Panc1 (cell line): ENCODE measurements around the gene HELZ. TPM values are rescaled to one million over a fixed set of nuclear protein-coding genes. Genes with fewer than 3 reads are reported as not detected.

ENCODE experiments used
- ATAC-seq: fragments of 200-7000 bp; cut with Tn5 transposase; 2 replicates; pipeline ENCODE4 v1.9.1; 2020; ENCODE audit warnings: mild to moderate bottlenecking, moderate library complexity
- BruUV-seq: library from RNA; stranded (reverse); fragments of 400-500 nt; replicated peaks from 2 replicates; lab custom pipeline; 2021; lab: Mats Ljungman, UMichigan
- CTCF ChIA-PET: fragments of 300-600 bp; sonication (Branson Sonifier 250); formaldehyde crosslinking; loops from one replicate; lab custom pipeline; 2022; ENCODE audit warnings: antibody characterized with exemption; lab: Charles Lee
- POLR2A ChIA-PET: fragments of 300-600 bp; sonication (Branson Sonifier 250); formaldehyde crosslinking; loops from one replicate; lab custom pipeline; 2022; ENCODE audit warnings: antibody characterized with exemption; lab: Charles Lee
- DNase-seq: peaks from one replicate; pipeline ENCODE4 v3.0.0-alpha.2; 2010; ENCODE audit warnings: low read depth, low spot score
- H3K27ac ChIP-seq: 2 replicates; pipeline ENCODE4 v1.5.1; 2011; ENCODE audit warnings: mild to moderate bottlenecking, low read length, inconsistent platforms
- H3K27me3 ChIP-seq: fragments of 200-500 bp; sonication (Bioruptor generic); 2 replicates; pipeline ENCODE4 v1.6.0; 2014; ENCODE audit warnings: low read length, inconsistent platforms; ENCODE audit not compliant: control insufficient read depth, insufficient read depth
- H3K36me3 ChIP-seq: fragments of 200-500 bp; sonication (Bioruptor generic); 2 replicates; pipeline ENCODE4 v1.5.1; 2014; ENCODE audit warnings: inconsistent platforms, mild to moderate bottlenecking, low read length, moderate library complexity; ENCODE audit not compliant: control insufficient read depth, insufficient read depth
- H3K4me1 ChIP-seq: 2 replicates; pipeline ENCODE4 v1.5.1; 2011; ENCODE audit warnings: inconsistent platforms, mild to moderate bottlenecking, low read length, moderate library complexity; ENCODE audit not compliant: control insufficient read depth, insufficient read depth
- H3K4me3 ChIP-seq, 2 experiments: 2 replicates each; pipeline ENCODE4 v1.5.1; 2011 to 2012; ENCODE audit warnings: low read depth in 2 of 2, low read length in 2 of 2, mild to moderate bottlenecking in 2 of 2, inconsistent platforms in 1 of 2, moderate library complexity in 1 of 2
- H3K9me3 ChIP-seq: fragments of 200-500 bp; sonication (Bioruptor generic); 2 replicates; pipeline ENCODE4 v1.5.1; 2014; ENCODE audit warnings: low read depth, mild to moderate bottlenecking, inconsistent platforms, low read length, moderate library complexity; ENCODE audit not compliant: control insufficient read depth, insufficient read depth
- CTCF ChIP-seq: fragments of 450-650 bp; IDR thresholded peaks from 2 replicates; pipeline ENCODE4 v1.5.1; 2017; ENCODE audit warnings: mild to moderate bottlenecking
- POLR2AphosphoS5 ChIP-seq: IDR thresholded peaks from 2 replicates; pipeline ENCODE4 v1.6.1; 2012; ENCODE audit warnings: mild to moderate bottlenecking, low read depth, low read length, moderate library complexity
- REST ChIP-seq, 2 experiments: IDR thresholded peaks; 2 replicates each; pipeline ENCODE4 v1.6.1; 2011 to 2012; ENCODE audit warnings: low read depth in 2 of 2, control low read depth in 1 of 2, low read length in 1 of 2, mild to moderate bottlenecking in 1 of 2, moderate library complexity in 1 of 2; ENCODE audit not compliant: insufficient read depth in 1 of 2
- SIN3A ChIP-seq: IDR thresholded peaks from 2 replicates; pipeline ENCODE4 v1.6.1; 2012; ENCODE audit warnings: low read depth, mild to moderate bottlenecking, low read length, moderate library complexity, borderline replicate concordance; ENCODE audit not compliant: insufficient read depth
- TCF7L2 ChIP-seq: IDR thresholded peaks from 2 replicates; pipeline ENCODE4 v1.6.1; 2011; ENCODE audit warnings: mild to moderate bottlenecking, low read depth, low read length, inconsistent platforms
- in situ Hi-C: cut with HindIII; loops from 2 replicates; pipeline ENCODE4 v1.10.0; 2016; ENCODE audit warnings: low sequenced_read_pairs, low pct_unique_long_range_greater_than_20kb
- intact Hi-C: fragments of 100-400 bp; cut with micrococcal nuclease; formaldehyde crosslinking; loops from one replicate; pipeline ENCODE4 v1.10.0; 2022; ENCODE audit not compliant: unreplicated experiment
- total RNA-seq: library from RNA; stranded (reverse); gene quantifications from one replicate; pipeline ENCODE4 v1.2.1, GENCODE V29; 2021; ENCODE audit not compliant: unreplicated experiment

Gene HELZ
- total RNA-seq, 1 experiment from 2014 or later: 15.0 TPM

GRCh38 chr17:67215991-67216421 is 29.0 kb downstream of the HELZ start:
- in situ Hi-C loops (no loop called here), intact Hi-C loops (no loop called here)
- no peaks in the 10 kb centered on the region for H3K9me3 ChIP-seq
- TF ChIP-seq REST (IDR thresholded peaks at IDR 0.05; ENCODE audit: insufficient read depth in 1 of 2, low read depth in 2 of 2, low read length in 1 of 2) (no peak), POLR2AphosphoS5 (no peak), TCF7L2 (no peak), SIN3A (no peak), CTCF (no peak)
- H3K36me3 ChIP-seq: no peaks in the 10 kb centered on the region; the same call in 1 of the 2 replicates
- DNase-seq (no peak), ATAC-seq (no peak)
- no peaks in the 10 kb centered on the region for H3K27me3 ChIP-seq
- ChIA-PET POLR2A (no interaction called here), CTCF (no interaction called here)
- H3K4me1 ChIP-seq: no peaks in the 10 kb centered on the region
- BruUV-seq: no TSS peak
- H3K27ac ChIP-seq: no peak overlapping the region
- H3K4me3 ChIP-seq: no peak overlapping the region

- no TSS peak for BruUV-seq
- Histone ChIP-seq H3K4me1 (no peaks in the 10 kb centered on the region), H3K27ac (no peak overlapping the region), H3K9me3 (no peaks in the 10 kb centered on the region), H3K36me3 (no peaks in the 10 kb centered on the region; the same call in 1 of the 2 replicates), H3K4me3 (no peak overlapping the region), H3K27me3 (no peaks in the 10 kb centered on the region)
- ATAC-seq (no peak), DNase-seq (no peak)
- ChIA-PET CTCF (no interaction called here), POLR2A (interaction anchor here (0.6 kb wide), 1 partner anchor 50 kb away, joined by 3 read pairs; no protein-coding TSS in a partner anchor)
- intact Hi-C loops (no loop called here), in situ Hi-C loops (no loop called here)
- TF ChIP-seq REST (IDR thresholded peaks at IDR 0.05; ENCODE audit: insufficient read depth in 1 of 2, low read depth in 2 of 2, low read length in 1 of 2) (no peak), TCF7L2 (no peak), SIN3A (no peak), POLR2AphosphoS5 (no peak)
Measured at GRCh38 chr17:67212714-67213417, 32.1 kb downstream of the HELZ start.
